GM12878 (cell line): Measurements from ENCODE around the gene MOG. TPM values are rescaled to one million over a fixed set of nuclear protein-coding genes. Genes with fewer than 3 reads are reported as not detected.

Source experiments
- ATAC-seq: fragments of 200-7000 bp; cut with Tn5 transposase; 3 replicates; pipeline ENCODE4 v1.9.1; 2020; ENCODE audit warnings: mild to moderate bottlenecking, moderate library complexity
- BruUV-seq: library from RNA; stranded (reverse); fragments of 400-500 nt; replicated peaks from 2 replicates; lab custom pipeline; 2021; lab: Mats Ljungman, UMichigan
- CTCF ChIA-PET: fragments of 300-600 bp; sonication (Branson Sonifier 250); formaldehyde crosslinking; extraction: SDS; loops from one replicate; lab custom pipeline; 2021; ENCODE audit warnings: inconsistent platforms; lab: Yijun Ruan, JAX
- POLR2A ChIA-PET: fragments of 350-600 bp; formaldehyde crosslinking; extraction: SDS; loops from one replicate; lab custom pipeline; 2021; ENCODE audit warnings: inconsistent platforms; lab: Charles Lee
- RAD21 ChIA-PET: fragments of 300-600 bp; sonication (Branson Sonifier 250); formaldehyde crosslinking; loops from one replicate; lab custom pipeline; 2023; ENCODE audit warnings: antibody characterized with exemption; ENCODE audit not compliant: unreplicated experiment; lab: Charles Lee
- SMC1A ChIA-PET: fragments of 300-600 bp; sonication (Branson Sonifier 250); formaldehyde crosslinking; loops from one replicate; lab custom pipeline; 2023; ENCODE audit not compliant: unreplicated experiment, uncharacterized antibody; lab: Charles Lee
- DNase-seq: peaks from one replicate; pipeline ENCODE4 v3.0.0-alpha.2; 2011; ENCODE audit warnings: low read depth, low spot score
- FAIRE-seq: peaks from 3 replicates; lab custom pipeline; 2011; peaks lifted over from hg19 to GRCh38; lab: Jason Lieb, UNC
- H2AFZ ChIP-seq: 2 replicates; pipeline ENCODE4 v1.6.0; 2011; ENCODE audit warnings: low read depth, low read length, control low read depth; ENCODE audit not compliant: control insufficient read depth
- H3K27ac ChIP-seq: 2 replicates; pipeline ENCODE4 v1.5.1; 2011; ENCODE audit warnings: control low read depth; ENCODE audit not compliant: control insufficient read depth, insufficient read depth
- H3K27me3 ChIP-seq, 2 experiments: replicated peaks in 1 of 2; 2 replicates each; pipeline versions ENCODE4 v1.6.0 to v1.6.1; 2011; ENCODE audit warnings: low read length in 1 of 2; ENCODE audit not compliant: control insufficient read depth in 2 of 2, insufficient read depth in 2 of 2
- H3K36me3 ChIP-seq, 2 experiments: 2 replicates each; pipeline ENCODE4 v1.5.1; 2011; ENCODE audit warnings: low read length in 1 of 2; ENCODE audit not compliant: control insufficient read depth in 2 of 2, insufficient read depth in 2 of 2
- H3K4me1 ChIP-seq: 2 replicates; pipeline ENCODE4 v1.6.1; 2011; ENCODE audit warnings: mild to moderate bottlenecking, low read length, moderate library complexity, mixed read lengths; ENCODE audit not compliant: control insufficient read depth, insufficient read depth
- H3K4me2 ChIP-seq: 2 replicates; pipeline ENCODE4 v1.6.0; 2011; ENCODE audit warnings: control low read depth; ENCODE audit not compliant: control insufficient read depth, insufficient read depth
- H3K4me3 ChIP-seq: fragments of 200-600 bp; sonication (generic); 2 replicates; pipeline ENCODE4 v1.5.1; 2016
- H3K79me2 ChIP-seq: 2 replicates; pipeline ENCODE4 v1.6.0; 2011; ENCODE audit warnings: low read length; ENCODE audit not compliant: control insufficient read depth, insufficient read depth
- H3K9ac ChIP-seq: 2 replicates; pipeline ENCODE4 v1.8.0; 2011; ENCODE audit warnings: low read length, control low read depth, mixed read lengths; ENCODE audit not compliant: control insufficient read depth, insufficient read depth
- H3K9me3 ChIP-seq: replicated peaks from 3 replicates; pipeline ENCODE4 v1.5.1; 2011; ENCODE audit warnings: mild to moderate bottlenecking, low read length; ENCODE audit not compliant: control insufficient read depth, insufficient read depth
- H4K20me1 ChIP-seq: 2 replicates; pipeline ENCODE4 v1.6.0; 2011; ENCODE audit not compliant: control insufficient read depth, insufficient read depth
- MEF2A ChIP-seq: IDR thresholded peaks from 2 replicates; pipeline ENCODE4 v1.6.1; 2011; ENCODE audit warnings: low read depth, mild to moderate bottlenecking, low read length, moderate library complexity; ENCODE audit not compliant: insufficient read depth
- MEF2B ChIP-seq: fragments of 450-650 bp; IDR thresholded peaks from 2 replicates; pipeline ENCODE4 v1.6.1; 2018; ENCODE audit warnings: mild to moderate bottlenecking, moderate library complexity; ENCODE audit not compliant: partially characterized antibody, poor library complexity, severe bottlenecking
- NFYB ChIP-seq: IDR thresholded peaks from 2 replicates; pipeline ENCODE4 v1.6.1; 2011; ENCODE audit warnings: low read depth, mild to moderate bottlenecking, low read length, improper control_type of control experiment, moderate library complexity; ENCODE audit not compliant: insufficient read depth
- SMAD1 ChIP-seq: fragments of 450-650 bp; IDR thresholded peaks from 2 replicates; pipeline ENCODE4 v1.6.1; 2018; ENCODE audit warnings: mild to moderate bottlenecking, low read depth; ENCODE audit not compliant: partially characterized antibody
- SRF ChIP-seq, 2 experiments: IDR thresholded peaks; 2 replicates each; pipeline ENCODE4 v1.6.1; 2011; ENCODE audit warnings: low read depth in 2 of 2, low read length in 2 of 2, mild to moderate bottlenecking in 1 of 2, moderate library complexity in 1 of 2
- ZBTB33 ChIP-seq: fragments of 450-650 bp; IDR thresholded peaks from 2 replicates; pipeline ENCODE4 v1.6.1; 2017; ENCODE audit warnings: mild to moderate bottlenecking
- WGBS: methylation state at CpG from one replicate; pipeline ENCODE4 v1.1.6; 2016; ENCODE audit warnings: low lambda C conversion rate; ENCODE audit not compliant: insufficient replicate concordance, insufficient coverage; ENCODE audit errors: missing lambda C conversion rate; 5-methylcytosine and 5-hydroxymethylcytosine counted together
- in situ Hi-C: fragments of 300-500 bp; cut with MboI; formaldehyde crosslinking; loops from 9 replicates; pipeline ENCODE4 v1.14.3; 2018; ENCODE audit warnings: mixed read lengths
- intact Hi-C: fragments of 100-400 bp; cut with micrococcal nuclease; formaldehyde crosslinking; loops from one replicate; pipeline ENCODE4 v1.14.2; 2022; ENCODE audit not compliant: unreplicated experiment
- polyA plus RNA-seq, 11 experiments: library from polyadenylated mRNA; depleted of rRNA in 4 of 11; unstranded in 6 of 11; stranded (reverse) in 5 of 11; fragments of >200 nt; fragmentation: Nextera tagmentation in 4 of 11; fragmentation: Illumina TruSeq in 1 of 11; extraction: Ambion mirVana in 4 of 11; extraction: Trizol in 1 of 11; gene quantifications; 1 replicate in 1 of 11; 2 replicates in 10 of 11; pipeline versions ENCODE4 v1.2.1 to v1.2.3, GENCODE V29; 2011 to 2016; ENCODE audit warnings: inconsistent platforms in 2 of 11, missing spikeins in 2 of 11, low read depth in 1 of 11
- total RNA-seq, 4 experiments: library from RNA; depleted of rRNA in 3 of 4; stranded (reverse); fragments of >200 nt in 3 of 4; fragmentation: Illumina TruSeq in 1 of 4; extraction: Trizol in 1 of 4; gene quantifications; 2 replicates each; pipeline versions ENCODE4 v1.2.1 to v1.2.3, GENCODE V29; 2013 to 2021
- TF ChIP-seq, protein P1 (sequence below): fragments of 150-350 bp; IDR thresholded peaks from 2 replicates; pipeline ENCODE4 v1.6.1; 2016; ENCODE audit warnings: low read depth, low read length

The MOG gene
- total and polyA plus RNA-seq, 10 of the 15 experiments (the other 5 are each of a cell fraction or from before 2014, with no cell fraction given): not detected

GRCh38 chr6:29656157-29656556 is 735 bp upstream of the MOG start:
- BruUV-seq: no TSS peak
- ChIA-PET CTCF (interaction anchor here (2.2 to 3.9 kb wide), 2 partner anchors 23 to 40 kb away, joined by 6 to 39 read pairs; partner anchors contain the start of gene GABBR1), POLR2A (no interaction called here), RAD21 (no interaction called here), SMC1A (no interaction called here)
- Histone ChIP-seq H3K27ac (no peak overlapping the region), H3K4me1 (peaks cover 17% of the 10 kb centered on the region), H3K27me3 (no peaks in the 10 kb centered on the region), H2AFZ (peak overlapping the region; percentile 53), H3K9me3 (no peaks in the 10 kb centered on the region), H4K20me1 (no peaks in the 10 kb centered on the region), H3K4me2 (peak overlapping the region; percentile 71), H3K4me3 (no peak overlapping the region), H3K9ac (no peak overlapping the region), H3K36me3 (no peaks in the 10 kb centered on the region), H3K79me2 (no peaks in the 10 kb centered on the region)
- intact Hi-C loops (loop anchor here (10.0 kb wide), 1 partner anchor 99 kb away; no protein-coding TSS in a partner anchor), in situ Hi-C loops (no loop called here)
- no peak for DNase-seq
- FAIRE-seq: peak; percentile 89
- 9% methylated on average over 2 of the region's 2 CpGs for WGBS
- TF ChIP-seq SRF (IDR thresholded peaks at IDR 0.05; ENCODE audit: low read depth in 2 of 2, low read length in 2 of 2) (peak in 1 of 2 experiments; percentile 56; a peak in 1 of 4 replicates), ZBTB33 (no peak), MEF2B (peak; percentile 35), MEF2A (peak; percentile 81), NFYB (no peak), SMAD1 (no peak)
- TF ChIP-seq, protein P1, sequence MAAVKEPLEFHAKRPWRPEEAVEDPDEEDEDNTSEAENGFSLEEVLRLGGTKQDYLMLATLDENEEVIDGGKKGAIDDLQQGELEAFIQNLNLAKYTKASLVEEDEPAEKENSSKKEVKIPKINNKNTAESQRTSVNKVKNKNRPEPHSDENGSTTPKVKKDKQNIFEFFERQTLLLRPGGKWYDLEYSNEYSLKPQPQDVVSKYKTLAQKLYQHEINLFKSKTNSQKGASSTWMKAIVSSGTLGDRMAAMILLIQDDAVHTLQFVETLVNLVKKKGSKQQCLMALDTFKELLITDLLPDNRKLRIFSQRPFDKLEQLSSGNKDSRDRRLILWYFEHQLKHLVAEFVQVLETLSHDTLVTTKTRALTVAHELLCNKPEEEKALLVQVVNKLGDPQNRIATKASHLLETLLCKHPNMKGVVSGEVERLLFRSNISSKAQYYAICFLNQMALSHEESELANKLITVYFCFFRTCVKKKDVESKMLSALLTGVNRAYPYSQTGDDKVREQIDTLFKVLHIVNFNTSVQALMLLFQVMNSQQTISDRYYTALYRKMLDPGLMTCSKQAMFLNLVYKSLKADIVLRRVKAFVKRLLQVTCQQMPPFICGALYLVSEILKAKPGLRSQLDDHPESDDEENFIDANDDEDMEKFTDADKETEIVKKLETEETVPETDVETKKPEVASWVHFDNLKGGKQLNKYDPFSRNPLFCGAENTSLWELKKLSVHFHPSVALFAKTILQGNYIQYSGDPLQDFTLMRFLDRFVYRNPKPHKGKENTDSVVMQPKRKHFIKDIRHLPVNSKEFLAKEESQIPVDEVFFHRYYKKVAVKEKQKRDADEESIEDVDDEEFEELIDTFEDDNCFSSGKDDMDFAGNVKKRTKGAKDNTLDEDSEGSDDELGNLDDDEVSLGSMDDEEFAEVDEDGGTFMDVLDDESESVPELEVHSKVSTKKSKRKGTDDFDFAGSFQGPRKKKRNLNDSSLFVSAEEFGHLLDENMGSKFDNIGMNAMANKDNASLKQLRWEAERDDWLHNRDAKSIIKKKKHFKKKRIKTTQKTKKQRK: no peak
- no peak; the same call in 2 of the 3 replicates for ATAC-seq
